Fibroblast of peridontal ligament (primary cell): ENCODE measurements around the gene GPC5.

Source experiments
- DNase-seq: peaks from one replicate; pipeline ENCODE4 v3.0.0-alpha.2; 2010; ENCODE audit errors: extremely low read depth

GPC5 gene

DNA sequence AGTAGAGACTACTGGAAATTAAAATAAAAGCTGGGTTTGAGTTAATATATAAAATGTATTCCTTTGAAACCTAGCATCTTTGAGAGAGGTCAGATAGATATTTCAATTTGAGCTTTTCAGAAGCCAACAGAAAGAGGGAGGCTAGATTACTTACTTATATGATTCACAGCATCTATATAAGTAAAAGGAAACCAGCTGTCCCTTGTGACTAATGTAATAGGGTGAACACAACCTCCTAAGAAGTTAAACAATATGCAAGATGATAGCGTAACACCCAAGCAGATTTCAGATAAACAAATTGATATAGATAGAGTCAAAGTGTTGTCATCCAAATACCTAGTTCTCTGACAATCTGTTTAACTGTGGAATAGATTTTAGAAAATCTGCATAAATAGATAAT lies 1434.7 kb downstream of the GPC5 start:
- DNase-seq: no peak

DNA sequence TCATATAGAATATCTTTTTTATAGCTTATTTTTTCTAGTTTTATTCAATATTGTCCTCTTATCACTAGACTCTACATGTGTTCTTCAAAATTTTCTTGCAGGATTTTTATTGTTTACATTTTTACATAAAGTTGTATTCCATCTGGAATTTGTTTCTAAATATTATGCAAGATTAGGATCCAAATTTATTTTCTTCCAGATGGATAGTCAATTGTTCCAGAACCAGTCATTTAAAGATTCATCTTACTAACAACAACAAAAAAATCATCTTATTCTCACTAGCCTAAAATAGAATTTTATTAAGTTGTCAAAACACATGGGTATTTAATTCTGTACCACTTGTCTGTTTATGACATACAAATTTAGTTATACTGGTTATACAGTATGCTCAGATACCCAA lies 1437.8 kb downstream of the GPC5 start:
- peak; percentile 33 for DNase-seq

DNA sequence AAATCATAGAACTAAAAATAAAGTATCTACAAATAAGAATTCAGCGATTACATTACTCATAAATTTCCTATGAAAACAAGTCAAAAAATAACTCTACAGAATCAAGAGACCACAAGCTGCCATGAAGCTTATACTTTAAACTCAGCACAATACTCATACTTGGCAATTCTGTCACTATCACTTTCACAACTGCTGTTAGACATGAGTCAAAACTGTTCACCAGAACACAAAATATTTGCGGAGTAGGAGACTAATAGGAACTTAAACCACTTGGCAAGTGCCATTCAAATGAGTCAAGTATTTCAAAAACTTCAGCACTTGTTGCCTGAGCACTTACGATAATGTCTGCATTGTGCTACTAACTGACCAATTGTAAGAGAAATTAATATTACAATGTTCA lies 1440.4 kb downstream of the GPC5 start:
- peak; percentile 98 for DNase-seq

DNA sequence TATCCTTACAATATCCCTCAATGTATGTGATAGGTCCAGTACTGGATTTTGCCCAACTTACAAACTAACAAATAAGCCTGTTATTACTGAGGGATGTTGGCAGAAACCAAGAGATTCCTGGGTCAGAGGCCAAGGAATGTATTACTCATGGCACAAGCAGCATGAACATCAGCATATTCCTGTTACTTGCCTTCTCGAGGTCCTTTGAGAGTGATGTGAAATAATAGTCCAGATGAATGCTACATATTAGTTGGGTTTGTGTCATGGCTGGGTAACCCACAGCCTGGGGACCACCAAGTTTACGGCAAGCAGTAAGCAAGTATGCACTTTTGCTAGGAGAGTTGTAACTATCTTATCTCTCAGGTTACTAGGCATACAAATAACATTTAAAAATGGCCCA lies 1443.7 kb downstream of the GPC5 start:
- DNase-seq: peak; percentile 97

DNA sequence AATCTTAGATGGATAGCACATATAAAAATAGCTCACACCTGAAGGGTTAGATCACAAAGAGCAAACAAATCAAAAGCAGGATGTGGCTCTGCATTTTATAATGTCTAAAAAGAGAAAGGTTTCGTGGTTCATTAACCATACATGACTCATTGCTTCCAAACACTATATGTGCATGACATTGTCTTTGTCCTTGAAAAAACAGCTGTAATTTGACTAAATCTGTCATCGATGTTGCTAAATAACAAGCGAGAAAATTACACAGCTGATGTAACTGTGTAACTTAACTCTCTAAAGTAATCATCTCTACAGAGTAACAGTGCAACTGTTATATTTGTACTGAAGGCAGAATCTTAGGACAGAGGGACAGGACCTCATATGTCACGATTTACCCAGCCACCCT lies 1445.1 kb downstream of the GPC5 start:
- DNase-seq: peak; percentile 86

DNA sequence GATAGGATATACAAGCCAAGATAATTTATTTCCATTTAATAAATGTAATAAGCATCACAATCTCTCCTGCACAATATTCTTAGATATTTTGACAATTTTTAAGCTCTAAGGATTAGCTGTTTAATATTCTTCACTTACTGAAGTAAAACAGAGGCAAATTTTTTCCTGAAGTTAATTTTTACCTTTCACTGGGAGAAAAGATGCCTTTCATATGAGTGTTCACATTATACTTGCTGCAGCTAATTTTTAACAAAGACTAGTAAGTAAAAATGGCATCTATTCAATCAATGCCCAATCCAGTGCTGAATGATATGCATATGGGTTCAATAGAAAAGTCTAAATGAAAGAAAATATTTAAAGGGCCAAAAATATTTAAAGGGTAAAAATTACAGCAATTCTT lies 1451.0 kb downstream of the GPC5 start:
- no peak for DNase-seq

DNA sequence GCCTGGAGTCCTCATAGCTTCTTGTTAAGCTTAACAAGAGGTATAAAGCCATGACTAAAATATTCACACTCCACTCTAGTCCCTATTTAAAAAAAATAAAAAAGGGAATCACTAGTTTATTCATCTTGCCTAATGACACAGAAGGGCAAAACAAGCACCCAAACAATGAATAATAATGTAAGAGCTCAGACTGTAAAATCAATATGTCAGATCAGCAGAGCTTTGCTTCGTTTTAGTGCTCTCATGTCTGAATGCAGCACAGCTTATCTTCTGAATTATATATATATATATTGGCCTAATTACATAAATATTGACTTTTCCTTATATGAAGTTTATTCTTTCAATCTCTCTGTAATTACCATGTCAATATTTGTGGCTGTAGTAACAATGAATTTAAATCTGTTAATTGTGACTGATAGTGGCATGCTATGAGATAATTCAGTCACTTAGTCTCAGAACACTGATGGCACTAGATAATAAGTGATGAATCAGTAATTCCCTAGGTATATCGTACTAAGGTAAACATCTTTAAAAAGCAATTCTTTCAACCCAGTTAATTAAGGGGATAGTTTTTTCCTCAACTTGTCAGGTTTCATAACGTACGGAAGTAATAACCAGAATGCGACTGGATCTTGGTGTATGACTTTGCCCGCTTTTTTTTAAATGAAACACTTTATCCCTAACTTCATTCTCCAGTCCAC lies 1466.3 kb downstream of the GPC5 start:
- no peak for DNase-seq

DNA sequence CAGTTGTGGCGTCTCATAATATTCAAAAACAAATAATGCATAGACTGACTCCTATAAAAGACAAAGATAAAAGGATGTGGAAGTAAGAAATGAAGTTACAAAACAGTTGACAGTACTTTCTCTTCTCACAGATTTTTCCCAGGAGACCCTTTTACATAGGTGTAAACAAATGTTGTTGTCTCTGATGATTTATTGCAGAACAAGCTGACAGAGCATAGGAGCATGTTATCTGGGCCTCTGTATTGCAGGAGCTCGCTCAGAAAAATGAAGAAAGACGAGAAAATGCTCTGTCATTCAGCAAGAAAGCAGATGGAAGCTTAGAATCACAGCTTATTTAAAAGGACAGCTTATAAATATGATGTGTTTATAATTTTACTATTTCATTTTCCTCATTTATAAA lies 1474.6 kb downstream of the GPC5 start:
- no peak for DNase-seq

DNA sequence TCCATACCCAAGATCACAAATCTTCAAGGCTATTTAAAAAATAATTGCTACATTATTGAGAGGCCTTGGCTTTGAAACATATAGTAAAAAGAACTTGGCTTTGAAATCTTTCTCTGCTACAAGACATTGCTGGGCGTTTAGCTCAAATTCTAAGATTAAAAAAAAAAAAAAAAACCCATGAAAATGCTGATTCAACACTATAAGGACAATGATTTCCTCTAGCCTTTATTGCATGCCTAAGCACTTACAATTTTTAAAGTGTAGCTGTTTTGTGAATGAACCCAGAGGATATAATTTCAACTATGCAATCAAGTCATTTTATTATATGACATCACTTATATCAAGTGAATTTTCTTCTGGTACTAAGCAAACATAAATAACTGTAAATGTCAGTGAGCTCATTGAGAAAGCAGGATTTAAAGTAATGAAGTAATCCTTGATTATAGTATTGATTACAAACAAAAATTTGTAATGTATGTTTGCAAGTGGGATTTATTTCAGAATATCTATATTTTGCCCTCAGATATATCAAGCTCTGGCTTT lies 1488.2 kb downstream of the GPC5 start:
- DNase-seq: no peak

DNA sequence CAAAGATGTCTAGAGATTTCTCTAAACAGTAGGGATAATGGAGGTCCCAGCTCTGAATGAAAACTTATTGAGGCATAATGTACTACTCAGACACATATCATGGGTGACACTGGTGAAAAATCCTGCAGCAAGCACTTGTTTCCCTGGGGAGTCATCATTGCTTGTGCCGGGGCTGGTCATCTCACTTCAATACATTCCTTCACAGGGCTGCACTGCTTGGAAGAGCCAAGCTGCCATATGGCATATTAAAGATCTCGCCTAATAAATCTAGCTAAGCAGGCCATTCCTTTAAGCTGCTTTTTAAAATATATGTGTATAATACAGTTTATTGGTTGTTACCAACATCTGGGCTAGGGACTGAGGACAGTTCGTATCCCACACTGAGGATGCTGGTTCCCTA lies 1496.0 kb downstream of the GPC5 start:
- DNase-seq: no peak

DNA sequence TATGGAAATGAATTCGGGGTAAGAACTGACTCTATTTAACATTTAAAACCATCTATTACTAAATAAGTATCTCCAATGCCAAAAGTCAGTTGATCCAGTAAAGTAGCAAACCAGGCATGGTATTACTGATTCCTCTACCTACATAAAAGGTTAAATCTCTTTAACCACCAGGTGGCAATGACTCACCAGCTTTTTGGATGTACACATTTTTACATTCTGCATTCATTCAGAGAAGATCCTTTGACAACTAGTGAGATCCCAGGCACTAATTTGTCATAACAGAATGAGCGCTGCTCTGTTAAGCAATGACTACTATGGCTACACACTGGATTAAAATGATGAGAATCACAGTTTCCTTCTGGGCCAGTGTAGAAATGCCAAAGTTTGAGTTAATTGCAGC lies 1498.4 kb downstream of the GPC5 start:
- peak; percentile 23 for DNase-seq

DNA sequence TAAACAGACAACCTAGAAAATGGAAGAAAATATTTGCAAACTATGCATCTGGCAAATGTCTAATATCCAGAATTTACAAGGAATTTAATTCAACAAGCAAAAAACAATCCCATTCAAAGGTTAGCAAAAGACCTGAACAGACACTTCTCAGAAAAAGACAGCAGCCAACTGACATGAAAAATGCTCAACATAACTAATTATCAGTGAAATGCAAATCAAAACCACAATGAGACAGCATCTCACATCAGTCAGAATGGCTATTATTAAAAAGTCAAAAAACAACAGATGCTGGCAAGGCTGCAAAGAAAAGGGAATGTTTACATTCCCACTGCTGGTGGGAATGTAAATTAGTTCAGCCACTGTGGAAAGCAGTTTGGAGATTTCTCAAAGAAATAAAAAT lies 1500.5 kb downstream of the GPC5 start:
- peak; percentile 11 for DNase-seq

DNA sequence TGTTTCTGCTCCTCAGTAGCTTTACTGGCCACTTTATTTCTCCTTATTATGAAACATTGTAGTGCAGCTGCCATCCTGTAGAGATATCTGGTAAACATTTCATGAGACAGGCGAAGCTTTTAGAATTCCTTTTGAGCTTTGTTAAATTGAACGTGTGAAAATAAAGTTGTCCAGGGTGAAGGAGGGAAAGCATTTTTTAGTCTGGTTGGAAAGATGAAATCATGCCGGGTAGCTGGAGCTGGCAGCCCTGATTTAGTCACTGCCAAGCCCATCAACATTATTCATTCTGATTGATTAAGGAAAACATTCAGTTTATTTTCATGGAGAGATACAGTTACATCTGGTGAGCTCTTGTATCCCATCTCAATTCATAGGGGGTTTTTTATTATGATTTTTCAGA lies 1502.0 kb downstream of the GPC5 start:
- peak; percentile 5 for DNase-seq

DNA sequence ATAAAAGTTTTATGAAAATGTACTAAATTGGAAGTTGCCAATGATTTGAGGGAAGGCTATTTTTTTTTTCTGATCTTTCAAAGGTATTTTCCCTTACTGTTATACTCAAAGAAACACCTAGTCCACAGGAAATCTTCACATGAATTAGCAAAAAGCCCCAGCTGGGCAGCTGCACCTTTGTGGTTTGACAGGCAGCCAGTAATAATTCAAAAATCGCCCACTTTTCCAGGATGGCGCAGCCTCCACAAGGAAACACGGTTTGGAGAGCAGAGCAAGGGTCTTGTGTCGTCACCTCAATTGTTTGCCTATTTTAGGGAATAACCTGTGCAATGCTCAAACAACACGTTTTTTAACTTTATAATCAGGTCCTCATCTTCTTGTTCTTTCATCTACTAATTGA lies 1503.3 kb downstream of the GPC5 start:
- no peak for DNase-seq

DNA sequence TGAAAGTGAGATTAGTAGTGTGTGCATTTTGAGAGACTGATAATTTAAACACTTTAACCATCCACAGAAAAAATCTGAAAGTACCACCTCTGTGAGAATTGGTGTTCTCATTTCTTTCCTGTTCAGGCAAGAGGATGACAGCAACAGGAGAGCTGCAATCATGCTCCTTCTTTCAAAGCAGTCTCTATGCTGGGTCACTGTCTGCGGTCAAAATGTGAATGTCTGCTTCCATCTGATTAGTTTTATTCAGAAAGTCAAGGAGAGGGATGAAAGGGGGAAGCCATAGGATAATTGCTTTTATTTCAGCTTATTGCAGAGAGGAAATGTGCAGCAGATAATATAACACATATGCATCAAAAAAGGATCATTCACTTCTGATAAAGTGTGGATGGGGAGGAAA lies 1514.2 kb downstream of the GPC5 start:
- no peak for DNase-seq

DNA sequence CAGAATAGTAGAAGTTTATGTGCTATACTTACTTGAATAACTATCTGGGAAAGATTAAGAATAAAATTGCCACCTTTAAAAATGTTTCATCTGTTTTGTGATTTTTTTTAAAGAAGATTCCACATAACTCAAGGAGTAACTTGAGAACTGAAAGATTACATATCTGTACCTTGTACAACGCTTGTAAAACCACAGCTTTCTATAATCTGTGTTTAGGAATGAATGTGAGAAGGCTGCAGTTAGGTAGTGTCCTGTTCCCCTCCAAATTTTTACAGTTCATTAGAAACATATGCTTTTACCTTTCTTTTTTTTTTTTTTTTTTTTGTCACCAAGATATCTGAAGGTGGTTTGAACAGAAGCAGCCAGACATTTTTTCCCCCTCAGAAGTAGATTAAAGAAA lies 1515.4 kb downstream of the GPC5 start:
- DNase-seq: no peak
